ENCODE results near the gene UBA52.

- TF ChIP-seq CTCF (IDR thresholded peaks at IDR 0.05; ENCODE audit: poor library complexity) (no peak), EZH2phosphoT487 (IDR thresholded peaks at IDR 0.05; ENCODE audit: low read depth, severe bottlenecking, unreplicated experiment) (no peak)
Observed at GRCh38 chr19:18522124-18522861, 49.4 kb upstream of the UBA52 start.

Data from hepatocyte (in vitro differentiated cells).